ENCODE measurements around the gene RBM14.
"Not testable (repeated sequence)": the region's sequence is repeated elsewhere in the genome, so short reads cannot be mapped to it uniquely, and the experiment has no call there.

RBM14 gene

GRCh38 chr11:66595245-66595904 lies 21.1 kb upstream of the RBM14 start:
- DNase-seq (ENCODE audit: low spot score) = no peak

- no peak for DNase-seq (ENCODE audit: low spot score)
Observed at GRCh38 chr11:66598993-66599392, 17.4 kb upstream of the RBM14 start.

- no peak for DNase-seq (ENCODE audit: low spot score)
Observed at GRCh38 chr11:66600219-66600618, 16.2 kb upstream of the RBM14 start.

DNA sequence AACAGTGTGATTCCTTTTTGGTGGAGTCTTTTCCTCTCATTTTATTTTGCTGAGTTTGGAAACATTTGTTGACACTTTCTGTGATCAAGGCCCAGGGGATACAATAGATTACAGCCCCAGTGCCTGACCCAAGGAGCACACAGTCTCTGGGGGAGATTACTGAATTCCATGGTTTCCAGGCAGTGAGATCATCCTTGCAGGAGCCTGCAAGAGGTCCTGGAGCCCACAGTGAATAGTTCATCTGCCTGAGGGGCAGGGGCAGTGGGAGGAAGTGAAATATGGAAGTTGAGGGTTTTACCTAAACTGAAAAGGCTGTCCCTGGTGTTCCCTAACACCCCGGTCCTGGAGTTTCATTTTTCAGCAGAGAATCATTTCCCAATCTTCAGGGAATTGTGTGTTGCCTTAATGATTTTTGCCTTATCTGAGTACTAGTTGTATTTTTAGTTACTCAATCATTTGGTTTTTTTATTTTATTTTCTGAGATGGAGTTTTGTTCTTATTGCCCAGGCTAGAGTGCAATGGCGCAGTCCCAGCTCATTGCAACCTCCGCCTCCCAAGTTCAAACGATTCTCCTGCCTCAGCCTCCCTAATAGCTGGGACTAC lies 15.7 kb upstream of the RBM14 start:
- no peak for DNase-seq (ENCODE audit: low spot score)

DNA sequence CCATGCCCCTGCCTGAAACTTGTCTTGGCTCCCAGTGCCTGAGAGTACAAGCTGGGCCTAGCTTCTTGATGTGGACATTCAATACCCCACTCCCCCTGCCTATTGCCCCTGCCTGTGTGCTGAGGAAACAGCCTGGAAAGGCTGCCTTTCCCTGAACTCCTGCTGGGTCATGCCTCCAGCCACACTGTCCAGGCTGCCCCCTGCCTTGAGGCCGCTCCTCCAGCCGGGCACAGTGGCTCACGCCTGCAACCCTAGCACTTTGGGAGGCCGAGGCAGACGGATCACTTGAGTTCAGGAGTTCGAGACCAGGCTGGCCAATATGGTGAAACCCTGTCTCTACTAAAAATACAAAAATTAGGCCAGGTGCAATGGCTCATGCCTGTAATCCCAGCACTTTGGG lies 13.4 kb upstream of the RBM14 start:
- no peak for DNase-seq (ENCODE audit: low spot score)

DNA sequence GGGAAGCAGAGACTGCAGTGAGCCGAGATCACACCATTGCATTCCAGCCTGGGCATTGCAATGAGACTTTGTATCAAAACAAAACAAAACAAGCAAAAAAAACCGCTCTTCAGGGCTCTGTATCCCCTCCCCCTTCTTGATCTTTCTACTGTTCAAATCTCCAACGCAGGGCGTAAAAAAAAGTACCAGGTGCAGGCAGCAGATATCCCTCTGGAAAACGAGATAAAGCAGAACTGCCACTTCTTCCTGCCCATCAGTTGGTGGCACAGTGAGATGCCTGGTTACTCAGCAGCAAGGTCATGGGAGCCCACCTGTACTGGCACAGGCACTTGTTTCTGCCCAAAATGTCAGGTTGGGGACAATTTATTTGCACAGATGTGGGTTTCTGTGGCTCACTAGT lies 12.3 kb upstream of the RBM14 start:
- no peak for DNase-seq (ENCODE audit: low spot score)

DNA sequence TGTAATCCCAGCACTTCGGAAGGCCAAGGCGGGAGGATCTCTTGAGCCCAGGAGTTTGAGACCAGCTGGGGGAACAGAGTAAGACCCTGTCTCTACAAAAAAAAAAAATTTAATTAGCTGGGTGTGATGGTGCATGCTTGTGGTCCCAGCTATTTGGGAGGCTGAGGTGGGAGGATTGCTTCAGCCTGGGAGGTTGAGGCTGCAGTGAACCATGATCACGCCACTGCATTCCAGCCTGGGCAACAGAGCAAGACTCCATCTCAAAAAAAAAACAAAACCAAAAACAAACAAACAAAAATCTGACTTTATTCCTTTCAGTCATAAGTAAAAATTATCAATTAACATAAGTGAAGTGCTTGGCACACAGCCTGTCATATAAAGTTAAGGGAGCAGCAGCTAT lies 9.8 kb upstream of the RBM14 start:
- not testable (repeated sequence) for DNase-seq (ENCODE audit: low spot score)

DNA sequence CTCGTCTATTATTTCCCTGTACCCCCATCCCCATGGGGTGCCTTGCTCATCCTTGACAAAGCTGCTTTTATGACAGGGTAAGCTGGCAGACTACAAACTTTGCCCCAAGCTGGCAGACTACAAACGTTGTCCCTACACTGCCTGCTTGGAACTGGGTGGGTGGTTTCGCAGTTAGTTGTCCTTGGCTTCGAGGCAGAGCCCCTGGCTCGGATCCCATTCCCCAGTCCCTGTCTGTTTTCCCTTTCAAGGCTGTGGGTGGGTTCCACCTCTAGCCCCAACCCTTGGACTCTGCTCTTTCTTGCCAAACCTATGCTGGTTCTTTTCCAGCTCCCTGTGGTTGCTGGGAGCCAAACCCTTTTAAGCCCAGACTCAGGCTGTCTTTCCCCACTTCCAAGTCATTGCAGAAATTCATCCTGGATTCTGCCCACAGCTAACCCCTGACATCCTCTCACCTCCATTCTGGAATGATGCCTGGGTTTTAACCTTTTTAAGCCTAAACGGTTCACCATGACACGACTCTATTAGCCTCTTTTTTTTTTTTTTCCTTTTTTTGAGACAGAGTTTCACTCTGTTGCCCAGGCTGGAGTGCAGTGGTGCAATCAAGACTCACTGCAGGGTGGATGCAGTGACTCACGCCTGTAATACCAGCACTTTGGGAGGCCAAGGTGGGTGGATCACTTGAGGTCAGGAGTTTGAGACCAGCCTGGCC lies 9.2 kb upstream of the RBM14 start:
- DNase-seq (ENCODE audit: low spot score) = no peak

GRCh38 chr11:66609721-66610617 lies 6.5 kb upstream of the RBM14 start:
- no peak for DNase-seq (ENCODE audit: low spot score)

DNA sequence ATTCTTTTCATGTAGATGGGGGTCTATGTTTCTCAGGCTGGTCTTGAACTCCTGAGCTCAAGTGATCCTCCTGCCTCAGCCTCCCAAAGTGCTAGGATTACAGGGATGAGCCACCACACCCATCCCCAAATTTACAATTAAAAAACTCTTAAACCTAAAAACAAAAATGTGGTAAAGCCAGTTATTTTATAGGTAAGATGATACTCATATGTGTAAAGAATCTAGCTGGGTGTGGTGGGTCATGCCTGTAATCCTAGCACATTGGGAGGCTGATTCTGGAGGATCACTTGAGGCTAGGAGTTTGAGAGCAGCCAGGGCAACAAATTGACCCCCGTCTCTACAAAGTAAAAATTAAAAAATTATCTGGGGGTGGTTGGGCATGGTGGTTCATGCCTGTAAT lies 4.0 kb upstream of the RBM14 start:
- DNase-seq (ENCODE audit: low spot score) = no peak

- no peak for DNase-seq (ENCODE audit: low spot score)
Observed at GRCh38 chr11:66614073-66614472, 2.4 kb upstream of the RBM14 start.

DNA sequence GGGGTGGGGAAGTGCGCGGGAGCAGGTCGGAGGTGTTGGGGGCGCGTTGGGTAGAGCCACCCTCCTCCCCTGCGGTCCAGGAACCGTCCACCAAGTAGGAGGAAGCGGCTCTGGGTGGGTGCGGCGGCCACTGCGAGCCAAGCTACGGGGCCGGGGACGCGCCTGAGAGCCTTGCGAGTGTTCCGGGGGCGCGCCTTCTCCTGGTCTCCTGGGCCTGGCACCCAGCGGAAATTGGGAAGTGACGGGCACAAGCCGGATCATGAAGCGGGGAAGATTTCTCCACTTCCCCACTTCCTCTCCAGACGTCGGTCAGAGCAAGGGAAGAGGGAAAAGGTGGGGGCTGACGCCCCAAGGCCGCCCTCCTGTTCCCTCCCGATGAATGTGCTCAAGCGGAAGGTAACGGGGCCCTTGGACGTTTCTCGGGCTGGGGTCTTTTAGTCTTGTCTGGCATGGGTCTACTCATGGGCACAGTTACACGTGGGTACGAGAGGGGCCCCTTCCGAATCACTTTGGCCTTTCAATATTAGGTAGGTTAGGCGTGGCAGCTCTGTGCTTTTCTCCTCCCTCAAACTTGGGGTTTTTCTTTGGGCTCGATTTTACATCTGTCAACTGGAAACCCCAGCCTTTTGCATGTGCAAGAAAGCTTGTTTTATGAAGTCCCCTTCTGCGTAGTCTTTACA lies 865 bp downstream of the RBM14 start:
- DNase-seq (ENCODE audit: low spot score) = no peak

DNA sequence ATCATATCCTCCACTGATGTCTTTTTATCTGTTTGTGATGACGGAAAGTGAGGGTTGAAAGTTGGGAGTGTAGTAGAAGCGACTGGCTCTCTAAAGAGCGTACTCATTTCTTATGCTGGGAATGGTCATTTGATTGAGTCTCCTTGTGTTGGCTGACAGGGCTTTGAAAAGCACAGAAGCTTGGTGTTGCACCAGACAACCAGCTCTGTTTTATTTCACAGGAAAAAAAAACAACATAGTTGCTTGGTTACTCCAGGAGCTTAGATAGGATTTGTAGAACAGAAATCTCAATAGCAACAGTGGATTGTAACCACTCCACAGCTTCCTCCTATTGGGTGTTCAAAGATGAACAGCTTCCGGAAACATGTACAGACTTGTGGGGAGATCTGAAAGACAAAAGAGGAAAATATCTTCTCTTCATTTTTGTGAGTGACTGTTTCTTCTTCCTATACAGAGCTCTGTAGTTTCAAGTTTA lies 2.7 kb downstream of the RBM14 start:
- no peak for DNase-seq (ENCODE audit: low spot score)

DNA sequence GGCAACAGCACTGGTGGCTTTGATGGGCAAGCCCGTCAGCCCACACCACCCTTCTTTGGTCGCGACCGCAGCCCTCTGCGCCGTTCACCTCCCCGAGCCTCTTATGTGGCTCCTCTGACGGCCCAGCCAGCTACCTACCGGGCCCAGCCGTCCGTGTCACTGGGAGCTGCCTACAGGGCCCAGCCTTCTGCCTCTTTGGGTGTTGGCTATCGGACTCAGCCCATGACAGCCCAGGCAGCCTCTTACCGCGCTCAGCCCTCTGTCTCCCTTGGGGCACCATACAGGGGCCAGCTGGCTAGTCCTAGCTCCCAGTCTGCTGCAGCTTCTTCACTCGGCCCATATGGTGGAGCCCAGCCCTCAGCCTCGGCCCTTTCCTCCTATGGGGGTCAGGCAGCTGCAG lies 8.0 kb downstream of the RBM14 start:
- no peak for DNase-seq (ENCODE audit: low spot score)

GRCh38 chr11:66625041-66625751 lies 8.8 kb downstream of the RBM14 start:
- no peak for DNase-seq (ENCODE audit: low spot score)

GRCh38 chr11:66625752-66626149 lies 9.3 kb downstream of the RBM14 start:
- no peak for DNase-seq (ENCODE audit: low spot score)

DNA sequence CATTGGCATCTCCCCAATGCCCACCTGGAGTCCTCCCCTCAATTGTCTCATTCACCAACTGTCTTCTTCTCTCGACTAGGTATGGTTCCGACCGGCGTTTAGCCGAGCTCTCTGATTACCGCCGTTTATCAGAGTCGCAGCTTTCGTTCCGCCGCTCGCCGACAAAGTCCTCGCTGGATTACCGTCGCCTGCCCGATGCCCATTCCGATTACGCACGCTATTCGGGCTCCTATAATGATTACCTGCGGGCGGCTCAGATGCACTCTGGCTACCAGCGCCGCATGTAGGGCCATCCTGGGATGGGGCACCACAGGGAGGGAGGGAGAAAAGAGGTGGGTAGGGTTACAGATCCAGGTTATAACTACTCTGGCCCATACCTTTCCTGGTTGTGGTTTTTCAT lies 10.0 kb downstream of the RBM14 start:
- DNase-seq (ENCODE audit: low spot score) = no peak

DNA sequence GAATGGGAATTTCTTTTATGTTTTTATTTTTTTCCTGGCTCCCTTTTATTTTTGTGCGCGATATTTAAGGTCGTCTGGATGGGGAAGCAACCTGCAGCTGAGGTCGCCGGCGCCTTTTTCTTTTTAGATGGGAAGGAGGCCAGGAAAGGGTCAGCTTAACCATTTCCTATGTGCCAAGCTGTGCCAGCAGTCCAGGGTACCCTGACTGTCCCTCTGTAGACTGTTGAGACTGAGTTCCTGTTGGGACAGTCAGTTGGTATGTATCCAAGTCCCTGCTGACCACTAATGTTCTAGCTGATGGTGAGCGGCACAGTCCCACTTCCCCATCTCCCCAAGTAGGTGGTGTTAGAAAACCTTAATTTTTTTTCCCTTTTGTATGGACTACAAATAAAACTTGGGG lies 10.5 kb downstream of the RBM14 start:
- DNase-seq (ENCODE audit: low spot score) = no peak

- DNase-seq (ENCODE audit: low spot score) = no peak
Observed at GRCh38 chr11:66628061-66628603, 11.7 kb downstream of the RBM14 start.

DNA sequence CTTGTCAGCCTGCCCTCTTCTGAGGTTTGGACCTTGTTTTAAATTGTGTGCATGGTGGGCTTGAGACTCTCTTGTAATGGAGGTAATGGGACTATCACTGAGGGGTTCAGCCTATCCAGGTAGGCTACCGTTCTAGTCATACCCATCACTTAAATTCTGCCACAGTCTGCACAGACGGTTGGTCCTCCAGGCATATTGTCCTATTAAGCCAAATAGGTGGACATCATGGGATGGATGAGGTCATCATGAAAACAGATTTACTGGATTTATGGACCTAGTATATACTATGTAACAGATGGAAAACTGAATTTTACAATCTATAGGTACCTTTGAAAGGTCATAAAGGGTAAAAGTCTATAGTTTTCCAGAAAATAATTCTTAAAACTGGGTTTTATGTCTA lies 12.9 kb downstream of the RBM14 start:
- no peak for DNase-seq (ENCODE audit: low spot score)

DNA sequence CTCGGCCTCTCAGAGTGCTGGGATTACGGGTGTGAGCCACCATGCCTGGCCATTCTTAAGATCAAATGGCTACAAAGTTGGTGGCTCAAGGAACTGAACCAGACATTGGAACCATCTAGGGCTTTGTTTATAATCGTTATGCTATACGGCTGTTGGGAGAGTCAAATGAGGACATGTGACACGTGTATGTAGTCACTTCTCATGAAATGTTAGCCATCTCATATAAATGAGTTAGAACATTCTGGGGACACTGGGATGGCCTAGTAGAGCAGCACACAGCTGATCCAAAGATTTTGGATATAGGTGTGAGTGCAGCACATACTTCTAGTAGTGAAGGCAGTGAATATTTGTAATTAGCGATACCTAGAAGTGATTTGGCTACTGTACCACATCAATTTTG lies 15.5 kb downstream of the RBM14 start:
- no peak for DNase-seq (ENCODE audit: low spot score)

All from putamen (tissue), 1 donor.